VCaP (cell line): ENCODE measurements around the gene DOCK4.

Source experiments
- H3K27ac ChIP-seq: fragments of 450-650 bp; 2 replicates; pipeline ENCODE4 v1.5.1; 2017
- CTCF ChIP-seq: fragments of 450-650 bp; conservative IDR thresholded peaks from 2 replicates; pipeline ENCODE4 v1.5.1; 2017; ENCODE audit warnings: mild to moderate bottlenecking, moderate library complexity

Gene DOCK4

DNA sequence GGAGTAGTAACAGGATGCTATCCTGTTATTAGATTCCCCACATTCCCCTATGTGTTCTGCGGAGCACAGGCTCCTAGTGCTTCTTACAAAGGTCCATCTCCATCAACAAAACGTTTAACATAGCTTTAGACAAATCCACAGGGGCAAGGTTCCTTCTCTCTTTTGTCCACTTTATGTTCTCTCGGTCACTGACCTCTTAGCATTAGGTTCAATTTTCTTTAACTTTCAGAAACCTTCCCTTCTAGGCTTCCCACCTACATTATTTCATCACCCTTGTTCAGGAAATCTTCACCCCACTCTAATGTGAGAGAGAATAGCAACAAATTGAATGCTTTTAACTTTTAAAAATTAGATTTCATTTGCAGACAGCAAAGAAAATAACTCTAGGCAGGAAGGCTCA, 84.9 kb downstream of the DOCK4 start:
- no peak overlapping the region for H3K27ac ChIP-seq
- TF ChIP-seq CTCF: no peak

DNA sequence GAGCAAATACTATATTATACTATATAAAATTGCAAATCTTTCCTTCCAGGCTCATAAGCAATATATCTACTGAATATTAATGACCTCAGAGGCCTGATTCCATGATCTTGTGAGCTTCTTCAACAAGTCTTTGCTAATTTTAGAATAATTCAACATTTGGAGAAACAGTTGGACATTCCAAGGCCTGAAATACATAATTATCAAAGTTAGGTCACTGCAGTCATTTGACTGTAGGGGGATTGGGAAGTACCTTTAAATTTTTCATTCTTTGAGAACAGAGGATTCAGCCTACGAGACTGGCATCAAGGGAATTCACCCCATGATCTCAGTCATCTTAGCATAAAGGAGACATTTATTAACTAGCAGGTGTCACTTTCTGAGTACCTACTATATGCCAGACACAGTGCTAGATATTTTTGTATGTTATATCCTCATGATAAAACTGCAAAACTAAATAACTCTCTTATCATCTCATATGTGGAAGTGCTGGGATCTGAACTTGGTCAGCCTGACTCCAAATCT, 85.4 kb downstream of the DOCK4 start:
- TF ChIP-seq CTCF: no peak
- no peak overlapping the region for H3K27ac ChIP-seq

DNA sequence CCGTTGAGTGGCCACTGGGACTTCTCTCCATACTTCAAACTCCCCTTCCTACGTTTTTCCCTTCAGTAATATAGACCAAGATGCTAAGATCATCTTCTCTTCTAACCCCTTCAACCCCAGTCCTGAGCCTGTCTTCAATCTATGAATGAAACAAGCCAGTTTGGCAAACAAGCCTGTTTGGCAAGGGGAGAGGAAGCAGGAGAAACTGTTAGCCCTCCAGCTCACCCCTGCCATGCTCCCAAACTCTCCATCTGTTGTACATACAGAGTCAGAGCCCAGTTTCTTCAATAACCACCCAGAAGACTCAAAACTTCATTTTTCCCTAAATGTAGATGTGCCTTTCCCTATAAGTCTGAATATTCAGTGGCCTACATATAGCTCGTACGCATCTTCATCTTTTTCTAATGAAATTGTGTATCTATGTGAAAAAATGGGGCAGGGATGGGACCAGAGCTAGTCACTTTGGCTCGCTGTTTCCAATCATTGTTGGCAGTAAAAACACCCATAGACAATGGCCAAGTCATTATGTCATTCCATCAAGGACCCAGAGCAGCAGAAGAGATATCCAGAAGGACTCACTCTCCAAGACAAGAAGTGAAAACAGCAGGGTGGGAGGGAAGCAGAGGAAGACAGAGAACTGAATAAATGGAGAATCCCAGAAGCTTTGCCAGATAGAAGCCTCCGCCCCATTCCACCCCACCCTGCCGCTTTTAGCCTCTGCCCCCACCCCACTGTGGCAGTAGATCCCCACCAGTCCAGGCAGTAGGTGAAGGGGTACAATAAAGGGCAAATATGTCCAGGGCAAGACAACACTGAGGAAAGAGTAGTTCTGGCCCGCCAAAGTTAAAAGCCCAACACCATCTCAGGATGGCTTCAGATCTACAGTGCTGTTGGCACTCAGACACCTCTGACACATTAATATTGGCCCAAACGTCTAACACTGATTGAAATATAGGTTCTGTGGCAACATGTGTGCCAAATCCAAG, 87.3 kb downstream of the DOCK4 start:
- no peak for TF ChIP-seq CTCF
- no peak overlapping the region for H3K27ac ChIP-seq

DNA sequence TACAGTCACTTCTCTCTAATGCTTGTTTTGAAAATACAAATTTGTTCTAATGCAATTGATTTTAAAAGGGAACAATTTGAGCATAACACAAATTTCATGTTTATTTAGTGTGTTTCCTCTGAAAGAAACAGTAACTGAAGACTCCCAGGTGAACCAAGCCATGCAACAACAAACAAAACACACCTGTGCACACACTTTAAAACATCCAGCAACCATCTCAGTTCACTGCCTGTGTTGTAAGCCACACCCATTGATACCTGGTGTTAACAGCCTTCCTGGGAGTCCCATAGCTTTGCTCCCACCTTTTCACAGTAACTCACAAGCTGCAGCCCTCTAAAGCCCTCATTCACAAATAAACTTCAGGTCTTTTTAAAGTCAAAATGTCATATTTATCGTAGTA, 89.3 kb downstream of the DOCK4 start:
- TF ChIP-seq CTCF: no peak
- peak overlapping the region; percentile 52 for H3K27ac ChIP-seq

DNA sequence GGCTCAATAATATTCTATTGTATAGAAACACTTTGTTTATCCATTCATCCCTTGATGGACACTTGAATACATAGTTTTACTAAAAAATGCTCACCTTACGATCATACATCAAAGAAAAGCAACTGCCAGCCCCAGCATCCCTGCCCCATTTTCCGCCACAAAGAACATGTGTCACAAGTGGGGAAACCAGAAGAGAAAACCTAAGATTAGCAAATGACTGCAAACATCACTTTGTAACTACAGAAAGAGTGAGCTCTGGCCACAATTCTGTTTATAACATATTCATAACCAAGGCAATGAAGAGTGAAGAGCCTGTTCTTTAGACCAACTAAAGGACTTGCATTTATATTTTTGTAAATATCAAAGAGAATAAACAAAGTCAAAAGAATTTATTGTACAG, 89.8 kb downstream of the DOCK4 start:
- peak overlapping the region; percentile 52 for H3K27ac ChIP-seq
- TF ChIP-seq CTCF: no peak

GRCh38 chr7:112115880-112116279, 90.3 kb downstream of the DOCK4 start:
- peak overlapping the region; percentile 52; the same call in 1 of the 2 replicates for H3K27ac ChIP-seq
- TF ChIP-seq CTCF: no peak

DNA sequence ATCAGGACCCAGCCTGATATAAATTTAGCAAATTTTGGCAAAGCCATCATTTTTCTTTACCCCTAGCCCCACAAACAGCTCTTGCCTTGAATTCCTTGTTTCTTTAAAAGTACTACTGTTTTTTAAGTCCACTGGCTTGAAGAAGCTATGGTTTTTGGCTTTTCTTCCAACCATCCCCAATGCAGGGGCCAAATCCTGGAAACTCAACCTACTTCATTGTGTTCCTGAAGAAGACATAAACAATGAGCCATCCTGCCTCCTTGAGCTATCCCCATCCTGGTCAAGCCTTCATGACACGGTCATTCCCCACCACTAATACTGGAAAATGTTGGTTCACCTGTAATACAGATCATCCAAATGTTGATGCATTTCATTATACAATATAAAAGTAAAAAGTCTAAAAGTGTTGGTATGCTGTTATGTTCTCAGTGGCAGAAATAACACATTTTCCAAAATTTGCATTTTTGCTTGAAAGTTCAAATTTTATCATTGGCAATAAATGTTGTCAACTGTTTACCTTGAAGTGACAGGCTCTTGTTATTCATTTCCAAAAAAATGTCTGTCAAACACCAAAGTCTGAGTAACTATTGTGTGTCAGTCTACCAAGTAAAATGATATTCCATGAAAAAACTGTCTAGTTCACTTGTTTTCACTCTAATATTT, 92.2 kb downstream of the DOCK4 start:
- TF ChIP-seq CTCF: no peak
- H3K27ac ChIP-seq: no peak overlapping the region
